Measurements from ENCODE around the gene GYG2.
"Not testable (repeated sequence)": the region's sequence is repeated elsewhere in the genome, so short reads cannot be mapped to it uniquely, and the experiment has no call there.

Gene GYG2

GRCh38 chrX:2799369-2799768, 29.4 kb upstream of the GYG2 start:
- TF ChIP-seq ZFP30 (CRISPR knock-in tag; IDR thresholded peaks at IDR 0.05) (no peak), PPARA (CRISPR knock-in tag; IDR thresholded peaks at IDR 0.05; ENCODE audit: borderline replicate concordance) (no peak), TCF4 (CRISPR knock-in tag; IDR thresholded peaks at IDR 0.05; ENCODE audit: borderline replicate concordance) (no peak), GLIS3 (CRISPR knock-in tag; IDR thresholded peaks at IDR 0.05) (no peak), TOX (CRISPR knock-in tag; IDR thresholded peaks at IDR 0.05; ENCODE audit: borderline replicate concordance) (no peak), ZNF8 (CRISPR knock-in tag; IDR thresholded peaks at IDR 0.05) (no peak), PATZ1 (CRISPR knock-in tag; IDR thresholded peaks at IDR 0.05; ENCODE audit: borderline replicate concordance) (no peak), ZC3H10 (CRISPR knock-in tag; IDR thresholded peaks at IDR 0.05) (no peak), ARNTL (CRISPR knock-in tag; IDR thresholded peaks at IDR 0.05; ENCODE audit: borderline replicate concordance, low read depth) (no peak), ZFP3 (CRISPR knock-in tag; IDR thresholded peaks at IDR 0.05) (no peak)
- ATAC-seq, result no peak

- not testable (repeated sequence) for ATAC-seq
Measured at GRCh38 chrX:2799980-2800379, 28.8 kb upstream of the GYG2 start.

GRCh38 chrX:2801223-2801622, 27.5 kb upstream of the GYG2 start:
- ATAC-seq, result no peak
- TF ChIP-seq SNAI2 (CRISPR knock-in tag; IDR thresholded peaks at IDR 0.05), result no peak
- no peak for TF ChIP-seq ARNTL (CRISPR knock-in tag; IDR thresholded peaks at IDR 0.05; ENCODE audit: borderline replicate concordance, low read depth)
- TF ChIP-seq TCF4 (CRISPR knock-in tag; IDR thresholded peaks at IDR 0.05; ENCODE audit: borderline replicate concordance), result no peak
- no peak for TF ChIP-seq BACH2 (CRISPR knock-in tag; IDR thresholded peaks at IDR 0.05; ENCODE audit: borderline replicate concordance)
- no peak for TF ChIP-seq ESRRG (CRISPR knock-in tag; IDR thresholded peaks at IDR 0.05)
- TF ChIP-seq PPARA (CRISPR knock-in tag; IDR thresholded peaks at IDR 0.05; ENCODE audit: borderline replicate concordance), result no peak
- no peak for TF ChIP-seq TOX (CRISPR knock-in tag; IDR thresholded peaks at IDR 0.05; ENCODE audit: borderline replicate concordance)
- TF ChIP-seq ISL1 (CRISPR knock-in tag; IDR thresholded peaks at IDR 0.05), result no peak
- TF ChIP-seq ZNF565 (CRISPR knock-in tag; conservative IDR thresholded peaks at IDR 0.05; ENCODE audit: low read depth), result no peak
- TF ChIP-seq OSR1 (CRISPR knock-in tag; IDR thresholded peaks at IDR 0.05), result no peak
- TF ChIP-seq RARB (CRISPR knock-in tag; IDR thresholded peaks at IDR 0.05), result no peak
- TF ChIP-seq ZFP3 (CRISPR knock-in tag; IDR thresholded peaks at IDR 0.05), result no peak

GRCh38 chrX:2802376-2803090, 26.2 kb upstream of the GYG2 start:
- not testable (repeated sequence) for ATAC-seq

- ATAC-seq, result not testable (repeated sequence)
Measured at GRCh38 chrX:2803486-2803885, 25.2 kb upstream of the GYG2 start.

GRCh38 chrX:2804106-2804843, 24.5 kb upstream of the GYG2 start:
- ATAC-seq, result peak; percentile 35; the same call in 2 of the 3 replicates

- ATAC-seq, result peak; percentile 77
Measured at GRCh38 chrX:2804858-2805257, 23.9 kb upstream of the GYG2 start.

- no peak for ATAC-seq
- no peak for TF ChIP-seq SNAI2 (CRISPR knock-in tag; IDR thresholded peaks at IDR 0.05)
- TF ChIP-seq CSDC2 (CRISPR knock-in tag; IDR thresholded peaks at IDR 0.05), result no peak
- TF ChIP-seq ARNTL (CRISPR knock-in tag; IDR thresholded peaks at IDR 0.05; ENCODE audit: borderline replicate concordance, low read depth), result no peak
- TF ChIP-seq ZFP30 (CRISPR knock-in tag; IDR thresholded peaks at IDR 0.05), result no peak
Measured at GRCh38 chrX:2811271-2811670, 17.5 kb upstream of the GYG2 start.

- ATAC-seq, result peak; percentile 90
Measured at GRCh38 chrX:2812161-2812907, 16.4 kb upstream of the GYG2 start.
